GM12878 (cell line): ENCODE results near the gene KCTD2.

Source experiments
- CHD2 ChIP-seq: IDR thresholded peaks from 2 replicates; pipeline ENCODE4 v1.6.1; 2011; ENCODE audit warnings: low read depth, low read length, improper control_type of control experiment, borderline replicate concordance
- NR2C1 ChIP-seq: fragments of 450-650 bp; IDR thresholded peaks from 2 replicates; pipeline ENCODE4 v1.6.1; 2017; ENCODE audit warnings: antibody characterized with exemption, mild to moderate bottlenecking, moderate library complexity
- TF ChIP-seq, protein P1 (sequence below): IDR thresholded peaks from 2 replicates; pipeline ENCODE4 v1.6.1; 2012; ENCODE audit warnings: low read length, inconsistent platforms
- TF ChIP-seq, protein P2 (sequence below), 3 experiments: IDR thresholded peaks in 2 of 3; conservative IDR thresholded peaks in 1 of 3; 2 replicates each; pipeline ENCODE4 v1.5.1; 2011; ENCODE audit warnings: low read depth in 3 of 3, low read length in 3 of 3, mild to moderate bottlenecking in 3 of 3, control low read depth in 2 of 3, moderate library complexity in 2 of 3, inconsistent platforms in 1 of 3, mixed read lengths in 1 of 3; ENCODE audit not compliant: control insufficient read depth in 2 of 3, insufficient read depth in 1 of 3; ENCODE audit errors: extremely low read depth in 1 of 3
- TF ChIP-seq, protein P3 (sequence below): IDR thresholded peaks from 2 replicates; pipeline ENCODE4 v1.6.1; 2012; ENCODE audit warnings: mild to moderate bottlenecking, low read depth, low read length

DNA sequence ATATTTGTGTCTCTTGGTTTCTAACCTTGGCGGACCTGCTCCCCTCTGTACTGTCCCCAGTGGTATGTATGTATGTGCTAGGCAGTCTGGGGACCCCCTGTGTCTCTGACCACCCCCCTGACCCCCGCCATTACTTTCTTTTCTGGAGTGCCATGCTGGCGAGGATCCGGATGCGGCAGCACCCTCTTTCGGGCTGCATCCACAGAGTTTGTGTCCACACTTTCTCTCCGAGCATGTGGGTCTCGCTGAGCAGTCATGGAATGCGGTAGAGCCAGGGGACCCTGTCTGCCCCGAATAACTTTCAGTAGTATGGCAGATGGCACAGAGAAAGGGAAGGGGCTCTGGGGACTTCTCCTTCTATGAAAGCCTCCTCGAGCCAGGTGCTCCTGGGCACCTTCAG, 17.0 kb downstream of the KCTD2 start:
- TF ChIP-seq, protein P1, sequence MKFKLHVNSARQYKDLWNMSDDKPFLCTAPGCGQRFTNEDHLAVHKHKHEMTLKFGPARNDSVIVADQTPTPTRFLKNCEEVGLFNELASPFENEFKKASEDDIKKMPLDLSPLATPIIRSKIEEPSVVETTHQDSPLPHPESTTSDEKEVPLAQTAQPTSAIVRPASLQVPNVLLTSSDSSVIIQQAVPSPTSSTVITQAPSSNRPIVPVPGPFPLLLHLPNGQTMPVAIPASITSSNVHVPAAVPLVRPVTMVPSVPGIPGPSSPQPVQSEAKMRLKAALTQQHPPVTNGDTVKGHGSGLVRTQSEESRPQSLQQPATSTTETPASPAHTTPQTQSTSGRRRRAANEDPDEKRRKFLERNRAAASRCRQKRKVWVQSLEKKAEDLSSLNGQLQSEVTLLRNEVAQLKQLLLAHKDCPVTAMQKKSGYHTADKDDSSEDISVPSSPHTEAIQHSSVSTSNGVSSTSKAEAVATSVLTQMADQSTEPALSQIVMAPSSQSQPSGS: no peak
- TF ChIP-seq, protein P2, sequence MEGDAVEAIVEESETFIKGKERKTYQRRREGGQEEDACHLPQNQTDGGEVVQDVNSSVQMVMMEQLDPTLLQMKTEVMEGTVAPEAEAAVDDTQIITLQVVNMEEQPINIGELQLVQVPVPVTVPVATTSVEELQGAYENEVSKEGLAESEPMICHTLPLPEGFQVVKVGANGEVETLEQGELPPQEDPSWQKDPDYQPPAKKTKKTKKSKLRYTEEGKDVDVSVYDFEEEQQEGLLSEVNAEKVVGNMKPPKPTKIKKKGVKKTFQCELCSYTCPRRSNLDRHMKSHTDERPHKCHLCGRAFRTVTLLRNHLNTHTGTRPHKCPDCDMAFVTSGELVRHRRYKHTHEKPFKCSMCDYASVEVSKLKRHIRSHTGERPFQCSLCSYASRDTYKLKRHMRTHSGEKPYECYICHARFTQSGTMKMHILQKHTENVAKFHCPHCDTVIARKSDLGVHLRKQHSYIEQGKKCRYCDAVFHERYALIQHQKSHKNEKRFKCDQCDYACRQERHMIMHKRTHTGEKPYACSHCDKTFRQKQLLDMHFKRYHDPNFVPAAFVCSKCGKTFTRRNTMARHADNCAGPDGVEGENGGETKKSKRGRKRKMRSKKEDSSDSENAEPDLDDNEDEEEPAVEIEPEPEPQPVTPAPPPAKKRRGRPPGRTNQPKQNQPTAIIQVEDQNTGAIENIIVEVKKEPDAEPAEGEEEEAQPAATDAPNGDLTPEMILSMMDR (IDR thresholded peaks at IDR 0.05 in 2 of 3, conservative IDR thresholded peaks at IDR 0.05 in 1 of 3; ENCODE audit: control insufficient read depth in 2 of 3, extremely low read depth in 1 of 3, insufficient read depth in 1 of 3, low read depth in 3 of 3, low read length in 3 of 3): no peak
- TF ChIP-seq, protein P3, sequence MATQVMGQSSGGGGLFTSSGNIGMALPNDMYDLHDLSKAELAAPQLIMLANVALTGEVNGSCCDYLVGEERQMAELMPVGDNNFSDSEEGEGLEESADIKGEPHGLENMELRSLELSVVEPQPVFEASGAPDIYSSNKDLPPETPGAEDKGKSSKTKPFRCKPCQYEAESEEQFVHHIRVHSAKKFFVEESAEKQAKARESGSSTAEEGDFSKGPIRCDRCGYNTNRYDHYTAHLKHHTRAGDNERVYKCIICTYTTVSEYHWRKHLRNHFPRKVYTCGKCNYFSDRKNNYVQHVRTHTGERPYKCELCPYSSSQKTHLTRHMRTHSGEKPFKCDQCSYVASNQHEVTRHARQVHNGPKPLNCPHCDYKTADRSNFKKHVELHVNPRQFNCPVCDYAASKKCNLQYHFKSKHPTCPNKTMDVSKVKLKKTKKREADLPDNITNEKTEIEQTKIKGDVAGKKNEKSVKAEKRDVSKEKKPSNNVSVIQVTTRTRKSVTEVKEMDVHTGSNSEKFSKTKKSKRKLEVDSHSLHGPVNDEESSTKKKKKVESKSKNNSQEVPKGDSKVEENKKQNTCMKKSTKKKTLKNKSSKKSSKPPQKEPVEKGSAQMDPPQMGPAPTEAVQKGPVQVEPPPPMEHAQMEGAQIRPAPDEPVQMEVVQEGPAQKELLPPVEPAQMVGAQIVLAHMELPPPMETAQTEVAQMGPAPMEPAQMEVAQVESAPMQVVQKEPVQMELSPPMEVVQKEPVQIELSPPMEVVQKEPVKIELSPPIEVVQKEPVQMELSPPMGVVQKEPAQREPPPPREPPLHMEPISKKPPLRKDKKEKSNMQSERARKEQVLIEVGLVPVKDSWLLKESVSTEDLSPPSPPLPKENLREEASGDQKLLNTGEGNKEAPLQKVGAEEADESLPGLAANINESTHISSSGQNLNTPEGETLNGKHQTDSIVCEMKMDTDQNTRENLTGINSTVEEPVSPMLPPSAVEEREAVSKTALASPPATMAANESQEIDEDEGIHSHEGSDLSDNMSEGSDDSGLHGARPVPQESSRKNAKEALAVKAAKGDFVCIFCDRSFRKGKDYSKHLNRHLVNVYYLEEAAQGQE: no peak
- no peak for TF ChIP-seq CHD2
- no peak for TF ChIP-seq NR2C1
